ENCODE data around the gene POLR3G. TPM values are rescaled to one million over a fixed set of nuclear protein-coding genes. Genes with fewer than 3 reads are reported as not detected.

The POLR3G gene
- total and polyA plus RNA-seq, 2 of the 13 experiments (the other 11 are each of a cell fraction or from before 2014, with no cell fraction given) = 1.2 to 7.3 TPM

DNA sequence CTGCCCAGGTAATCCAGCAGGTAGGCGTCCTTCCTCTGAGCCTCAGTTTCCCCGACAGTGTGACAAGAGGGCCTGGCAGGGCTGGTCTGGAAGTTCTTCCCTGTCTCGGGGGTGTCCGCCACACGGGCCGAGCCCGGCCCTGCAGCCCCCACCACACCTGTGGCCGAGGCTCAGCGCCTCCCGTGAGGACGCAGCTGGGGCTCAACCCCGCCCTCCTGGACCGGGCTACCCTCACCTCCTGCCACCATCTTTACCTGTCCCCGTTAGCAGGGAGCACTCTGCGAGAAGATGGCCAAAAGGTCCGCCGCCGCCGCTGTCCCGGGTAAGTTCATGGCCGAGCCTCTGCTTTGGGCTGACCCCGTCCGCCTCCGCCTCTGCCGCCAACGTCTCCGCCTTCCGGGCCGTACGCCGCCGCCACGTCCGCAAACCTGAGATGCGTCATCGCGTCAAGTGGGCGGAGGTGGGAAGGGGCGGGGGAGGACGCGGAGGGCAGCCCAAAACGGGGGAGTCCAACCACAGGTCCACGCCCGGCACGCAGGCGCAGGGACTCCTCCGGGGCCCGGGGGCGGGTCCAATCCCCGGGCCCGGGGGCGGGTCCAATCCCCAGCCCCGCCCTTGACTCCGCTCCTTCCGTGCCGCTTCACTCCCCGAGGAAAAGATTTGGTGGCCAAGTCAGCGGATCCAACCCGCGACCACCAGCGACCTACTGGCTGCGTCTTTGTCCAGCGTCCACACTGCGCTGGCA is 54.7 kb downstream of the POLR3G start, which contains the start of gene LYSMD3 (continued):
- peak; percentile 36; the same call in 1 of the 2 replicates for TF ChIP-seq ZNF546 (CRISPR knock-in tag; conservative IDR thresholded peaks at IDR 0.05)
- peak; percentile 80; the same call in 1 of the 2 replicates for TF ChIP-seq ZNF292 (CRISPR knock-in tag; IDR thresholded peaks at IDR 0.05; ENCODE audit: borderline replicate concordance, low read depth)
- TF ChIP-seq, protein P1, sequence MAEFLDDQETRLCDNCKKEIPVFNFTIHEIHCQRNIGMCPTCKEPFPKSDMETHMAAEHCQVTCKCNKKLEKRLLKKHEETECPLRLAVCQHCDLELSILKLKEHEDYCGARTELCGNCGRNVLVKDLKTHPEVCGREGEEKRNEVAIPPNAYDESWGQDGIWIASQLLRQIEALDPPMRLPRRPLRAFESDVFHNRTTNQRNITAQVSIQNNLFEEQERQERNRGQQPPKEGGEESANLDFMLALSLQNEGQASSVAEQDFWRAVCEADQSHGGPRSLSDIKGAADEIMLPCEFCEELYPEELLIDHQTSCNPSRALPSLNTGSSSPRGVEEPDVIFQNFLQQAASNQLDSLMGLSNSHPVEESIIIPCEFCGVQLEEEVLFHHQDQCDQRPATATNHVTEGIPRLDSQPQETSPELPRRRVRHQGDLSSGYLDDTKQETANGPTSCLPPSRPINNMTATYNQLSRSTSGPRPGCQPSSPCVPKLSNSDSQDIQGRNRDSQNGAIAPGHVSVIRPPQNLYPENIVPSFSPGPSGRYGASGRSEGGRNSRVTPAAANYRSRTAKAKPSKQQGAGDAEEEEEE (CRISPR knock-in tag; IDR thresholded peaks at IDR 0.05; ENCODE audit: borderline replicate concordance) = peak; percentile 82; the same call in 1 of the 2 replicates
- 0 out of 2 replicates have a peak, but pooled peaks have one; percentile 22 for TF ChIP-seq ZNF724P (CRISPR knock-in tag; IDR thresholded peaks at IDR 0.05; ENCODE audit: borderline replicate concordance)
- no peak for TF ChIP-seq JDP2 (CRISPR knock-in tag; IDR thresholded peaks at IDR 0.05; ENCODE audit: borderline replicate concordance)
- no peak for TF ChIP-seq HDAC2 (CRISPR knock-in tag; IDR thresholded peaks at IDR 0.05)
- TF ChIP-seq, protein P2, sequence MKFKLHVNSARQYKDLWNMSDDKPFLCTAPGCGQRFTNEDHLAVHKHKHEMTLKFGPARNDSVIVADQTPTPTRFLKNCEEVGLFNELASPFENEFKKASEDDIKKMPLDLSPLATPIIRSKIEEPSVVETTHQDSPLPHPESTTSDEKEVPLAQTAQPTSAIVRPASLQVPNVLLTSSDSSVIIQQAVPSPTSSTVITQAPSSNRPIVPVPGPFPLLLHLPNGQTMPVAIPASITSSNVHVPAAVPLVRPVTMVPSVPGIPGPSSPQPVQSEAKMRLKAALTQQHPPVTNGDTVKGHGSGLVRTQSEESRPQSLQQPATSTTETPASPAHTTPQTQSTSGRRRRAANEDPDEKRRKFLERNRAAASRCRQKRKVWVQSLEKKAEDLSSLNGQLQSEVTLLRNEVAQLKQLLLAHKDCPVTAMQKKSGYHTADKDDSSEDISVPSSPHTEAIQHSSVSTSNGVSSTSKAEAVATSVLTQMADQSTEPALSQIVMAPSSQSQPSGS (CRISPR knock-in tag; IDR thresholded peaks at IDR 0.05) = peak; percentile 82
- TF ChIP-seq ZNF605 (CRISPR knock-in tag; IDR thresholded peaks at IDR 0.05) = peak; percentile 89
- 0 out of 2 replicates have a peak, but pooled peaks have one; percentile 66 for TF ChIP-seq ARID2 (CRISPR knock-in tag; IDR thresholded peaks at IDR 0.05; ENCODE audit: borderline replicate concordance)
- peak; percentile 58; the same call in 1 of the 2 replicates for TF ChIP-seq FOXO1 (CRISPR knock-in tag; IDR thresholded peaks at IDR 0.05)
- peak; percentile 67 for TF ChIP-seq KAT8 (CRISPR knock-in tag; IDR thresholded peaks at IDR 0.05)
- no peak for TF ChIP-seq FOXP1 (IDR thresholded peaks at IDR 0.05)
- peak; percentile 40; the same call in 1 of the 2 replicates for TF ChIP-seq FOXP1 (CRISPR knock-in tag; IDR thresholded peaks at IDR 0.05)
- peak; percentile 79 for TF ChIP-seq ZNF343 (CRISPR knock-in tag; IDR thresholded peaks at IDR 0.05)
- TF ChIP-seq CREM (IDR thresholded peaks at IDR 0.05) = peak; percentile 59
- no peak for TF ChIP-seq CREM (CRISPR knock-in tag; IDR thresholded peaks at IDR 0.05)
- 0 out of 2 replicates have a peak, but pooled peaks have one; percentile 19 for TF ChIP-seq GFI1 (CRISPR knock-in tag; IDR thresholded peaks at IDR 0.05; ENCODE audit: borderline replicate concordance)
- peak; percentile 89 for TF ChIP-seq NR2C2 (CRISPR knock-in tag; IDR thresholded peaks at IDR 0.05; ENCODE audit: borderline replicate concordance)
- TF ChIP-seq, protein P3, sequence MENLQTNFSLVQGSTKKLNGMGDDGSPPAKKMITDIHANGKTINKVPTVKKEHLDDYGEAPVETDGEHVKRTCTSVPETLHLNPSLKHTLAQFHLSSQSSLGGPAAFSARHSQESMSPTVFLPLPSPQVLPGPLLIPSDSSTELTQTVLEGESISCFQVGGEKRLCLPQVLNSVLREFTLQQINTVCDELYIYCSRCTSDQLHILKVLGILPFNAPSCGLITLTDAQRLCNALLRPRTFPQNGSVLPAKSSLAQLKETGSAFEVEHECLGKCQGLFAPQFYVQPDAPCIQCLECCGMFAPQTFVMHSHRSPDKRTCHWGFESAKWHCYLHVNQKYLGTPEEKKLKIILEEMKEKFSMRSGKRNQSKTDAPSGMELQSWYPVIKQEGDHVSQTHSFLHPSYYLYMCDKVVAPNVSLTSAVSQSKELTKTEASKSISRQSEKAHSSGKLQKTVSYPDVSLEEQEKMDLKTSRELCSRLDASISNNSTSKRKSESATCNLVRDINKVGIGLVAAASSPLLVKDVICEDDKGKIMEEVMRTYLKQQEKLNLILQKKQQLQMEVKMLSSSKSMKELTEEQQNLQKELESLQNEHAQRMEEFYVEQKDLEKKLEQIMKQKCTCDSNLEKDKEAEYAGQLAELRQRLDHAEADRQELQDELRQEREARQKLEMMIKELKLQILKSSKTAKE (CRISPR knock-in tag; IDR thresholded peaks at IDR 0.05; ENCODE audit: borderline replicate concordance) = peak; percentile 81
- TF ChIP-seq DPF2 (CRISPR knock-in tag; IDR thresholded peaks at IDR 0.05; ENCODE audit: borderline replicate concordance, low read depth) = peak; percentile 32; the same call in 1 of the 2 replicates
- 0 out of 2 replicates have a peak, but pooled peaks have one; percentile 59 for TF ChIP-seq ZNF678 (CRISPR knock-in tag; IDR thresholded peaks at IDR 0.05)
- peak; percentile 69; the same call in 1 of the 2 replicates for TF ChIP-seq ZNF790 (CRISPR knock-in tag; IDR thresholded peaks at IDR 0.05; ENCODE audit: borderline replicate concordance)
- TF ChIP-seq ZNF777 (CRISPR knock-in tag; IDR thresholded peaks at IDR 0.05) = peak; percentile 12; the same call in 1 of the 2 replicates
- 0 out of 2 replicates have a peak, but pooled peaks have one; percentile 63 for TF ChIP-seq ZNF124 (CRISPR knock-in tag; IDR thresholded peaks at IDR 0.05)
- no peak for TF ChIP-seq ATF7 (IDR thresholded peaks at IDR 0.05)
- TF ChIP-seq ATF7 (CRISPR knock-in tag; IDR thresholded peaks at IDR 0.05) = peak; percentile 80; the same call in 1 of the 2 replicates

Measured in HepG2 (cell line).